DOHH2 (cell line): ENCODE measurements around the gene ANKS1B.

Source experiments
- EZH2phosphoT487 ChIP-seq: fragments of 200-600 bp; sonication (generic); IDR thresholded peaks from 2 replicates; pipeline ENCODE4 v1.6.1; 2017; ENCODE audit warnings: borderline replicate concordance, mild to moderate bottlenecking, antibody characterized with exemption, low read length, moderate library complexity, mixed read lengths
- TF ChIP-seq, protein P1 (sequence below): fragments of 200-600 bp; sonication (generic); IDR thresholded peaks from one replicate; pipeline ENCODE4 v1.5.1; 2014; ENCODE audit warnings: antibody characterized with exemption, mild to moderate bottlenecking, low read depth, low read length; ENCODE audit not compliant: poor library complexity, severe bottlenecking

DNA sequence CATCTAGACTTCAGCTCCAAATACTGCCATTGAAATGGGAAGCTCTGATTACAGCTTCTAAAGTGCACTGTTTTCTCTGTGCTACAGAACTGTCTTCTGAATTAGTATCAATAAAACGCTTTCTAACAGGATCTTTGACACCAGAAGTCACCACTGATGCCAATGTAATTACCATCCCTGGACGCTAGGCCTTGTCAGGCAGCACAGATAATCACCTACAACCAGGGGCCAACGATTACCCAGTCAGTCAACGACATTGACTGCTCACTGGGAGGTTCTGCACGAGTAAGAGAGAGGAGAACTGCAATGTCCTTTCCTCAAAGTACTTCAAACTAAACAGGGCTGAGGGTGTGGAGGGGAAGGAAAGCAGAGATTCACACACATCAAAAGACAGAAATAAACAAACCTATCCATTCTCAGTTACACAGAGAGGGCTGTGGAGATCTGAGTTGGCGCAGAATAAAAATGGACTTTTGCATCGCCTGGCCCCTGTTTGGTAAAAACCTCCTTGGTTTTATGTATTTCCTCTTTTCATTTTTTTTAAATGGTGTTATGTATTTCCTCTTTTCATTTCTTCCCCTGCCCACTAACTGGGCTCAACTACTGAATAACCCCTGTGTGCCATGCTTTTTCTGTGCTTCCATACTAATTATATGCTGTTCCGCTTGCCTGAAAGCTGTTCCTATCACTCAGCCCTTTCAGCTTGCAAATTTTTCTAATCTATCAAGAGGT is 847.4 kb downstream of the ANKS1B start:
- TF ChIP-seq, protein P1, sequence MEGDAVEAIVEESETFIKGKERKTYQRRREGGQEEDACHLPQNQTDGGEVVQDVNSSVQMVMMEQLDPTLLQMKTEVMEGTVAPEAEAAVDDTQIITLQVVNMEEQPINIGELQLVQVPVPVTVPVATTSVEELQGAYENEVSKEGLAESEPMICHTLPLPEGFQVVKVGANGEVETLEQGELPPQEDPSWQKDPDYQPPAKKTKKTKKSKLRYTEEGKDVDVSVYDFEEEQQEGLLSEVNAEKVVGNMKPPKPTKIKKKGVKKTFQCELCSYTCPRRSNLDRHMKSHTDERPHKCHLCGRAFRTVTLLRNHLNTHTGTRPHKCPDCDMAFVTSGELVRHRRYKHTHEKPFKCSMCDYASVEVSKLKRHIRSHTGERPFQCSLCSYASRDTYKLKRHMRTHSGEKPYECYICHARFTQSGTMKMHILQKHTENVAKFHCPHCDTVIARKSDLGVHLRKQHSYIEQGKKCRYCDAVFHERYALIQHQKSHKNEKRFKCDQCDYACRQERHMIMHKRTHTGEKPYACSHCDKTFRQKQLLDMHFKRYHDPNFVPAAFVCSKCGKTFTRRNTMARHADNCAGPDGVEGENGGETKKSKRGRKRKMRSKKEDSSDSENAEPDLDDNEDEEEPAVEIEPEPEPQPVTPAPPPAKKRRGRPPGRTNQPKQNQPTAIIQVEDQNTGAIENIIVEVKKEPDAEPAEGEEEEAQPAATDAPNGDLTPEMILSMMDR = no peak
- no peak for TF ChIP-seq EZH2phosphoT487
